ENCODE measurements around the gene CHCT1.

Gene CHCT1

GRCh38 chr17:60443713-60444112, 21.4 kb downstream of the CHCT1 start:
- no peak for DNase-seq

GRCh38 chr17:60445144-60445543, 22.9 kb downstream of the CHCT1 start:
- DNase-seq, result no peak

- DNase-seq, result no peak
Measured at GRCh38 chr17:60447375-60447774, 25.1 kb downstream of the CHCT1 start.

GRCh38 chr17:60451071-60451470, 28.8 kb downstream of the CHCT1 start:
- no peak for DNase-seq

GRCh38 chr17:60451965-60452364, 29.7 kb downstream of the CHCT1 start:
- DNase-seq, result no peak

- DNase-seq, result no peak
Measured at GRCh38 chr17:60455378-60455777, 33.1 kb downstream of the CHCT1 start.

- DNase-seq, result no peak
Measured at GRCh38 chr17:60457148-60457547, 34.9 kb downstream of the CHCT1 start.

GRCh38 chr17:60461584-60461983, 39.3 kb downstream of the CHCT1 start:
- DNase-seq, result no peak

GRCh38 chr17:60463157-60463835, 41.0 kb downstream of the CHCT1 start:
- DNase-seq, result no peak

GRCh38 chr17:60464343-60464742, 42.1 kb downstream of the CHCT1 start:
- no peak for DNase-seq

- no peak for DNase-seq
Measured at GRCh38 chr17:60468371-60468770, 46.1 kb downstream of the CHCT1 start.

- no peak for DNase-seq
Measured at GRCh38 chr17:60471451-60471850, 49.2 kb downstream of the CHCT1 start.

GRCh38 chr17:60472449-60472848, 50.2 kb downstream of the CHCT1 start:
- DNase-seq, result no peak

GRCh38 chr17:60473788-60474187, 51.5 kb downstream of the CHCT1 start:
- DNase-seq, result no peak

Data from NCI-H526 treated with DMSO at 0.1 percent for 48 hours (cell line).